ENCODE results near the gene CATSPERD. TPM values are rescaled to one million over a fixed set of nuclear protein-coding genes. Genes with fewer than 3 reads are reported as not detected.

Gene CATSPERD
- polyA plus RNA-seq, 2 of the 4 experiments (the other 2 are of a cell fraction) = 0.03 TPM; not detected in 1

DNA sequence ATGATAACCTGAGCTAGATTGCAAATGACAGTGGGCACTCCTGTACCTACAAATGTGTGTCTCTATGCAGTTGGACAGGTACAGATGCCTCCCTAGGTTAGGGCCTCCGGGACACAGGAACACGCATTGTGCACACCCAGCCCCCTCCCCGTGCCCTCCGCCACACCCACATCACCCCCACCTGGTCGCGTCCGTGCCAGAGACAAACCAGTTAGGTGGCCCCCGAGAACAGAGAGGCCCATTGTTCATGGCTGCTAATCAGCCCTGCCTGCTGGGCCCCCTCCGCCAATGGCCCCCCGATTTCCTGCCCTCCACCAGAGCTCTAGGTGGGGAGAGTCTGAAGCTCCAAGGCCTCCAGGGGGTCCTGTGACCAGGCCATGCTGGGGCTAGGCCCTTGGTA lies 98.2 kb downstream of the CATSPERD start (continued):
- TF ChIP-seq, protein P1, sequence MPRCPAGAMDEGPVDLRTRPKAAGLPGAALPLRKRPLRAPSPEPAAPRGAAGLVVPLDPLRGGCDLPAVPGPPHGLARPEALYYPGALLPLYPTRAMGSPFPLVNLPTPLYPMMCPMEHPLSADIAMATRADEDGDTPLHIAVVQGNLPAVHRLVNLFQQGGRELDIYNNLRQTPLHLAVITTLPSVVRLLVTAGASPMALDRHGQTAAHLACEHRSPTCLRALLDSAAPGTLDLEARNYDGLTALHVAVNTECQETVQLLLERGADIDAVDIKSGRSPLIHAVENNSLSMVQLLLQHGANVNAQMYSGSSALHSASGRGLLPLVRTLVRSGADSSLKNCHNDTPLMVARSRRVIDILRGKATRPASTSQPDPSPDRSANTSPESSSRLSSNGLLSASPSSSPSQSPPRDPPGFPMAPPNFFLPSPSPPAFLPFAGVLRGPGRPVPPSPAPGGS (IDR thresholded peaks at IDR 0.05) = no peak
- TF ChIP-seq CBX2 (IDR thresholded peaks at IDR 0.05; ENCODE audit: borderline replicate concordance, low read depth) = no peak
- TF ChIP-seq RAD21 (conservative IDR thresholded peaks at IDR 0.05 in 1 of 2, IDR thresholded peaks at IDR 0.05 in 1 of 2) = no peak
- no peak for TF ChIP-seq FOSB (CRISPR knock-in tag; IDR thresholded peaks at IDR 0.05)

DNA sequence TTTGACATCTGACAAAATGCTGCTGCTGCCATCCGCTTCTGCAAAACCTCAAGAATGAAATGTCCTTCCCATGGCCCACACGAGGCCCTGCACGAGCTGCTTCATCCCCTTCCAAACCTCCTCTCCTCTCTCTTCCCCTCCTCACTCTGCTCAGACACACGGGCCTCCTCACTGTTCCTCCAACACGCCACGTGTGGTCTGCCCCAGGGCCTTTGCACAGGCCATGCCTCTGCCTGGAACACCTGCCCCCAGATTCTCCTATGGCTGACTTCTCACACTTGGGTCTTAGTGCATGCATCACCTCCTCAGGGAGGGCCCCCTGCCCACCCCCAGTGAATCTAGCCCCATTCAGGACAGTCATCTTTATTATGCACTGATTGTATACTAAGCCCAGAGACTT lies 100.3 kb downstream of the CATSPERD start:
- TF ChIP-seq HEYL (CRISPR knock-in tag; IDR thresholded peaks at IDR 0.05) (no peak), FOSL2 (IDR thresholded peaks at IDR 0.05) (no peak), FOSL2 (CRISPR knock-in tag; IDR thresholded peaks at IDR 0.05) (no peak), MAFK (IDR thresholded peaks at IDR 0.05; ENCODE audit: partially characterized antibody) (no peak), RARB (CRISPR knock-in tag; IDR thresholded peaks at IDR 0.05) (no peak), NPAS2 (CRISPR knock-in tag; IDR thresholded peaks at IDR 0.05; ENCODE audit: borderline replicate concordance) (no peak), JUN (IDR thresholded peaks at IDR 0.05) (no peak), RAD21 (conservative IDR thresholded peaks at IDR 0.05 in 1 of 2, IDR thresholded peaks at IDR 0.05 in 1 of 2) (no peak), GATA3 (IDR thresholded peaks at IDR 0.05; ENCODE audit: borderline replicate concordance) (no peak), EHMT2 (IDR thresholded peaks at IDR 0.05; ENCODE audit: low read depth) (no peak), CHD2 (IDR thresholded peaks at IDR 0.05; ENCODE audit: low read length, partially characterized antibody) (no peak), MYC (IDR thresholded peaks at IDR 0.05; ENCODE audit: borderline replicate concordance, low read length) (no peak), ESRRA (IDR thresholded peaks at IDR 0.05; ENCODE audit: borderline replicate concordance, low read length) (no peak)
- TF ChIP-seq, protein P2, sequence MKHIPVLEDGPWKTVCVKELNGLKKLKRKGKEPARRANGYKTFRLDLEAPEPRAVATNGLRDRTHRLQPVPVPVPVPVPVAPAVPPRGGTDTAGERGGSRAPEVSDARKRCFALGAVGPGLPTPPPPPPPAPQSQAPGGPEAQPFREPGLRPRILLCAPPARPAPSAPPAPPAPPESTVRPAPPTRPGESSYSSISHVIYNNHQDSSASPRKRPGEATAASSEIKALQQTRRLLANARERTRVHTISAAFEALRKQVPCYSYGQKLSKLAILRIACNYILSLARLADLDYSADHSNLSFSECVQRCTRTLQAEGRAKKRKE (CRISPR knock-in tag; IDR thresholded peaks at IDR 0.05; ENCODE audit: low read depth) = no peak
- TF ChIP-seq, protein P3, sequence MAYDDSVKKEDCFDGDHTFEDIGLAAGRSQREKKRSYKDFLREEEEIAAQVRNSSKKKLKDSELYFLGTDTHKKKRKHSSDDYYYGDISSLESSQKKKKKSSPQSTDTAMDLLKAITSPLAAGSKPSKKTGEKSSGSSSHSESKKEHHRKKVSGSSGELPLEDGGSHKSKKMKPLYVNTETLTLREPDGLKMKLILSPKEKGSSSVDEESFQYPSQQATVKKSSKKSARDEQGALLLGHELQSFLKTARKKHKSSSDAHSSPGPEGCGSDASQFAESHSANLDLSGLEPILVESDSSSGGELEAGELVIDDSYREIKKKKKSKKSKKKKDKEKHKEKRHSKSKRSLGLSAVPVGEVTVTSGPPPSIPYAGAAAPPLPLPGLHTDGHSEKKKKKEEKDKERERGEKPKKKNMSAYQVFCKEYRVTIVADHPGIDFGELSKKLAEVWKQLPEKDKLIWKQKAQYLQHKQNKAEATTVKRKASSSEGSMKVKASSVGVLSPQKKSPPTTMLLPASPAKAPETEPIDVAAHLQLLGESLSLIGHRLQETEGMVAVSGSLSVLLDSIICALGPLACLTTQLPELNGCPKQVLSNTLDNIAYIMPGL (CRISPR knock-in tag; IDR thresholded peaks at IDR 0.05; ENCODE audit: borderline replicate concordance) = no peak
- TF ChIP-seq, protein P4, sequence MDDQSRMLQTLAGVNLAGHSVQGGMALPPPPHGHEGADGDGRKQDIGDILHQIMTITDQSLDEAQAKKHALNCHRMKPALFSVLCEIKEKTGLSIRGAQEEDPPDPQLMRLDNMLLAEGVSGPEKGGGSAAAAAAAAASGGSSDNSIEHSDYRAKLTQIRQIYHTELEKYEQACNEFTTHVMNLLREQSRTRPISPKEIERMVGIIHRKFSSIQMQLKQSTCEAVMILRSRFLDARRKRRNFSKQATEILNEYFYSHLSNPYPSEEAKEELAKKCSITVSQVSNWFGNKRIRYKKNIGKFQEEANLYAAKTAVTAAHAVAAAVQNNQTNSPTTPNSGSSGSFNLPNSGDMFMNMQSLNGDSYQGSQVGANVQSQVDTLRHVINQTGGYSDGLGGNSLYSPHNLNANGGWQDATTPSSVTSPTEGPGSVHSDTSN (IDR thresholded peaks at IDR 0.05) = no peak
- H3K9me3 ChIP-seq = no peaks in the 10 kb centered on the region
- DNase-seq (ENCODE audit: low read depth in 1 of 2, low spot score in 1 of 2) = no peak
- 0 out of 3 replicates have a peak, but pooled peaks cover 7% of the 10 kb centered on the region for H3K4me1 ChIP-seq
- no peak for ATAC-seq
- FAIRE-seq = no peak
- WGBS (ENCODE audit: missing lambda C conversion rate) = 49% methylated on average over 6 of the region's 6 CpGs
- H3K4me2 ChIP-seq = no peak overlapping the region
- CTCF ChIA-PET = interaction anchor here (0.9 to 8.5 kb wide), 4 partner anchors 9 to 17 kb away, joined by 4 to 74 read pairs (median 6); partner anchors contain the start of gene NRTN
- no peak overlapping the region for H3K27ac ChIP-seq
- no peak overlapping the region for H3K4me3 ChIP-seq
- POLR2A ChIA-PET = no interaction called here

Data from A549 (cell line).